Embryonic facial prominence (tissue), 1 donor: Measurements from ENCODE around the gene CPD.

Source experiments
- DNase-seq: peaks from one replicate; pipeline ENCODE4 v3.0.0-alpha.2; 2016; ENCODE audit errors: extremely low spot score

The CPD gene

DNA sequence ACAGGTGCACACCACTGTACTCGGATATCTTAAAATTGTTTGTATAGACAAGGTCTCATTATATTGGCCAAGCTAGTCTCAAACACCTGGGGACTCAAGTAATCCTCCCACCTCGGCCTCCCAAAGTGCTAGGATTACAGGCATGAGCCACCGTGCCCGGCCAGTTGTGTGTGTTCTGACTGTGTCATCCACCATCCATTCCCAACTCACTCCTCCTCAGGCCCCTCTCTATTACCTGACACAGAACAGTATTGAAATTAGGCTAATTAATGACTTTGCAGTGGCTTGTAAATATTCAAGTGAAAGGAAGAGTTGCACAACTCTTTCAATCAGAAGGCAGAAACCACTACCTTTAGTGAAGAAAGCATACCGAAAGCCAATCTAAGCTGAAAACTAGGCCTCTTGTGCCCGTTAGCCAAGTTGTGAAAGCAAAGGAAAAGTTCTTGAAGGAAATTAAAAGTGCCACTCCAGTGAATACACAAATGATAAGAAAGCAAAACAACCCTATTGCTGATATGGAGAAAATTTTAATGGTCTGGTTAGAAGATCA, 127.2 kb downstream of the CPD start:
- DNase-seq: no peak

DNA sequence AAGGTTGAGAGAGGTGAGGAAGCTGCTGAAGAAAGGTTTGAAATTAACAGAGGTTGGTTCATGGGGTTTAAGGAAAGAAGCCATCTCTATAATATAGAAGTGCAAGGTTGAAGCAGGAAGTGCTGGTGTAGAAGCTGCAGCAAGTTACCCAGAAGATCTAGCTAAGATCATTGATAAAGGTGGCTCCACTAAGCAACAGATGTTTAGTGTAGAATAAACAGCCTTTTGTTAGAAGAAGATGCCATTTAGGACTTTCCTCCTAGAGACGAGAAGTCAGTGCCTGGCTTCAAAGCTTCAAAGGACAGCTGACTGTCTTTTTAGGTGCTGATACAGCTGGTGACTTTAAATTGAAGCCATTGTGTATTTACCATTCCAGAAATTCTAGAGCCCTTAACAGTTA, 127.8 kb downstream of the CPD start:
- DNase-seq: no peak

DNA sequence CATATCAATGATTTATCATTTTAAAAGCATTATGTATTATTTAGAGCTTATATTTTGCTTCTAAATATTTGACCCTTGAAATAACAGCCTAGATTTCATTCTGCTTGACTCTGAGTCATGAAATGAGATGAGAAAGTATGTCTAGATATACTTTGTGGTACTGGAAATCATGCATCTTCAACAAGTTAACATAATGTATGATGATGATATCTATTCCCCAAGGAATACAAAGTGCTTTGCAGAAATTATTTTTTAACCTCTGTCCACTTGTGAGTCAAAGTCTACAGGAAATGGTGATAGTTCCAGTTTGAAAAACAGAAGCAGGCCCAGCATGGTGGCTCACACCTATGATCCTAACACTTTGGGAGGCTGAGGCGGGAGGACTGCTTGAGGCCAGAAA, 134.6 kb downstream of the CPD start:
- no peak for DNase-seq

DNA sequence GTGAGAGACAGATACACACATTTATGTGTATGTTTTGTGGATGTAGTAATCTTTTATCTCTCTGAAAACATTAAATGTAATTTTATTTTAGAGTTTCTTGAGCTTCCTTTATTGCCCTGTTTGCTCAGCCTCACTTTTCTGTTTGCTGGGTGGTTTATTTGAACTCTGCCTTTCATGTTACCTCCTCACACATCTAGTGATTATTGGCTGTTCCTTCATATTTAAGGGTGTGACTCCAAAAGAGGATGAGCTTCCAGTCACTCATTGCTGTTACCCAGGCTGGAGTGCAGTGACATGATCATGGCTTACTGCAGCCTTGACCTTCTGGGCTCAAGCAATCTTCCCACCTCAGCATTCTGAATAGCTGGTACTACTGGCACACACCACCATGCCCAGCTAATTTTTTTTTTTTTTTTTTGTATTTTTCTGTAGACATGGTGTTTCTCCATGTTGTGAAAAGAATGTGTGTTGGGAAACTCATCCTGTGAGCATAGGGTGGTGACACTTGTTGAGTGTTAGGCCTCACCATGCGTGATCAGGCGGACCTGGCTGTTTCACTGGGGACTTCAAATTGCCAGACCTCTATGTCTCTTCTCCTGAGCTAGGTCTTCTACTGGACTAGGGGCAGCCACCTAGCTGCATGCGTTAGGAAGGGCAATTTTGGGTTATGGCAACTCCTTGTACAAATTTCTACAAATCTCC, 136.3 kb downstream of the CPD start:
- no peak for DNase-seq

GRCh38 chr17:30517786-30518185, 139.1 kb downstream of the CPD start:
- DNase-seq: no peak

DNA sequence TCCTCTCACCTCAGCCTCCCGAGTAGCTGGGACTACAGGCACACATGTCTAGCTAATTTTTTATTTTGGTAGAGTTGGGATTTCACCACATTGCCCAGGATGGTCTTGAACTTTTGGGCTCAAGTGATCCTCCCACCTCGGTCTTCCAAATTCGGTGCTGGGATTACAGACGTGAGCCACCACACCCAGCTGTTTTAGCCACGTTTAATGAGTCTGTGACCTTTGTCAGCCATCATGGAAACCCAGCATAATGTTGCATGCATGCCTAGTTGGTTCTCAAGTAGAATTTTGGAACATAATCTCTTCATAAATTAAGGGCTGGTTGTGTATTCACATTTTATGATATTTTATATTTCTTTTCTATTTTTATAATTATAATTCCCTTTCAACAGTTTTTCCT, 140.4 kb downstream of the CPD start:
- no peak for DNase-seq
